Tibial artery (tissue), 4 donors: ENCODE results near the gene CD79B.
A peak's percentile ranks its signal among the peaks of the same experiment; 100 is the strongest.

Experiments used
- DNase-seq, 2 donors: peaks; one replicate each; pipeline ENCODE4 v3.0.0-alpha.2; 2019
- H3K27ac ChIP-seq, 2 donors: fragments of 200-600 bp; sonication (generic) in 1 of 2; 1 replicate in 1 of 2; 2 replicates in 1 of 2; pipeline ENCODE4 v1.5.1; 2018 to 2019; ENCODE audit warnings: mild to moderate bottlenecking in 1 of 2
- H3K27me3 ChIP-seq, 2 donors: fragments of 200-600 bp; sonication (generic) in 1 of 2; one replicate each; pipeline versions ENCODE4 v1.5.1 to v1.6.0; 2016 to 2019
- H3K36me3 ChIP-seq, 3 donors: fragments of 200-600 bp; sonication (generic) in 2 of 3; one replicate each; pipeline ENCODE4 v1.5.1; 2016 to 2019; ENCODE audit warnings: mild to moderate bottlenecking in 2 of 3
- H3K4me1 ChIP-seq, 4 donors: fragments of 200-600 bp; sonication (generic) in 2 of 4; 1 replicate in 3 of 4; 2 replicates in 1 of 4; pipeline ENCODE4 v1.5.1; 2016 to 2019
- H3K4me3 ChIP-seq, 2 donors: fragments of 200-600 bp; sonication (generic) in 1 of 2; 1 replicate in 1 of 2; 2 replicates in 1 of 2; pipeline ENCODE4 v1.5.1; 2018 to 2019; ENCODE audit warnings: mild to moderate bottlenecking in 2 of 2
- H3K9me3 ChIP-seq, 3 donors: fragments of 200-600 bp; sonication (generic) in 1 of 3; one replicate each; pipeline ENCODE4 v1.5.1; 2016 to 2019
- CTCF ChIP-seq, 2 experiments: fragments of 200-600 bp in 1 of 2; fragments of 450-650 bp in 1 of 2; IDR thresholded peaks; one replicate each; pipeline ENCODE4 v1.5.1; 2017 to 2019; ENCODE audit warnings: antibody characterized with exemption in 2 of 2, mild to moderate bottlenecking in 1 of 2, moderate library complexity in 1 of 2
- intact Hi-C: fragments of 100-400 bp; cut with DNase I; formaldehyde crosslinking; loops from one replicate; pipeline ENCODE4 v1.15.0; 2023; ENCODE audit warnings: low total_unique reads

CD79B gene

DNA sequence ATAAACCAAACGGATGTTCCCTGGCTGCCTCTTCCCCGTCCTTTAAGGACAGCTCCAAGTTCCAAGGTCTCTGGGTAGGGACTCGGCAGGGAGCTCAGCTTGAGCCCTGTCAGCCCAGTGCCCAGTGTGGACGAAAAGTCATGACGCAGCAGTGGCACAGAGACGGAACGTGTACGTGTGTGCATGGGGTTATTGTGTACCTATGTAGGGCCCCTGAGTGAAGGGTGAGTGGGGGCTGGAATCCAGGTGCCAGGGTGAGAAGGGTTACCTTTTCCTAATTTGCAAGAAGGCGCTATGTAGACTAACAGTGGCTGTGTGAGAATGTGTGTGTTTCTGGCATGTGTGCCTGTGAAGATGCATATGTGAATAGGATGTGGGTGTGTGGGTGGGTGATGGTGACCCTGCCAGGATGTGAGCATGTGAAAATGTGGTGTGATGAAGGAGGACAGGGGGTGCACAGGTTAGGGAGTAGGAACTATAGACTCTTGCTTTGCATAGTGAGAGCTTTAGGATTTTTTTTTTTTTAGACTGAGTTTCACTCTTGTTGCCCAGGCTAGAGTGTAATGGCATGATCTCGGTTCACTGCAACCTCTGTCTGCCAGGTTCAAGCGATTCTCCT is 34.6 kb upstream of the CD79B start:
- H3K27me3 ChIP-seq = peaks cover 0 to 2% of the 10 kb centered on the region in 2 donors
- no peak overlapping the region for H3K27ac ChIP-seq
- H3K36me3 ChIP-seq = no peaks in the 10 kb centered on the region
- no peaks in the 10 kb centered on the region for H3K9me3 ChIP-seq
- intact Hi-C loops = no loop called here
- peaks cover 0 to 4% (median under 1%) of the 10 kb centered on the region in 4 donors for H3K4me1 ChIP-seq
- TF ChIP-seq CTCF (IDR thresholded peaks at IDR 0.05) = no peak
- DNase-seq = no peak
- no peak overlapping the region for H3K4me3 ChIP-seq

- Histone ChIP-seq H3K36me3 (no peaks in the 10 kb centered on the region), H3K4me1 (peaks cover 0 to 10% (median 6%) of the 10 kb centered on the region in 4 donors), H3K27me3 (peaks cover 0 to 13% of the 10 kb centered on the region in 2 donors), H3K9me3 (no peaks in the 10 kb centered on the region), H3K27ac (no peak overlapping the region), H3K4me3 (no peak overlapping the region)
- no peak for DNase-seq
- intact Hi-C loops = no loop called here
- TF ChIP-seq CTCF (IDR thresholded peaks at IDR 0.05) = no peak
Observed at GRCh38 chr17:63963123-63963522, 31.0 kb upstream of the CD79B start.

DNA sequence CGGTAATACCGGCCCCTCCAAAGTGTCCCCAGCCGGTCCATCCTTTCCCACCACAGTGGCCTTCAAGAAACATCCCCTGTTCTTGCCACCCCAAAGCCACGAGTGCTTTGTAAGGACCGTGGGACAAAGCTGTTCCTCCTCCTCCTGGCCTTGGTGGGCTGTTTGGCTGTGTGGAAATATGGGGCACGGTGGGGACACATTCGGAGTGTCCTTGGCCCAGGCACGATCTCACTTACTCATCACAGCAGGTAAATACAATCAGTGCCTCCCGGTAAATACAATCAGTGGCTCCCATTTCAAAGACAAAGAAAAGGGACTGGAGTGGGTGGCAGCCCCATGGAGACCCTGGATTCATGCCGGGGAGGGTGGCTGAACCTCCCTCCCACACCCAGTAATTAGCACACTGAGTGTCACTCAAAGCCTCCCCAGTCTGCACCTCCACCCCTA is 30.2 kb upstream of the CD79B start:
- no peak overlapping the region for H3K27ac ChIP-seq
- H3K27me3 ChIP-seq = peaks cover 0 to 13% of the 10 kb centered on the region in 2 donors
- intact Hi-C loops = no loop called here
- H3K9me3 ChIP-seq = no peaks in the 10 kb centered on the region
- no peak for DNase-seq
- no peaks in the 10 kb centered on the region for H3K36me3 ChIP-seq
- H3K4me3 ChIP-seq = no peak overlapping the region
- peaks cover 0 to 10% (median 6%) of the 10 kb centered on the region in 4 donors for H3K4me1 ChIP-seq
- no peak for TF ChIP-seq CTCF (IDR thresholded peaks at IDR 0.05)

DNA sequence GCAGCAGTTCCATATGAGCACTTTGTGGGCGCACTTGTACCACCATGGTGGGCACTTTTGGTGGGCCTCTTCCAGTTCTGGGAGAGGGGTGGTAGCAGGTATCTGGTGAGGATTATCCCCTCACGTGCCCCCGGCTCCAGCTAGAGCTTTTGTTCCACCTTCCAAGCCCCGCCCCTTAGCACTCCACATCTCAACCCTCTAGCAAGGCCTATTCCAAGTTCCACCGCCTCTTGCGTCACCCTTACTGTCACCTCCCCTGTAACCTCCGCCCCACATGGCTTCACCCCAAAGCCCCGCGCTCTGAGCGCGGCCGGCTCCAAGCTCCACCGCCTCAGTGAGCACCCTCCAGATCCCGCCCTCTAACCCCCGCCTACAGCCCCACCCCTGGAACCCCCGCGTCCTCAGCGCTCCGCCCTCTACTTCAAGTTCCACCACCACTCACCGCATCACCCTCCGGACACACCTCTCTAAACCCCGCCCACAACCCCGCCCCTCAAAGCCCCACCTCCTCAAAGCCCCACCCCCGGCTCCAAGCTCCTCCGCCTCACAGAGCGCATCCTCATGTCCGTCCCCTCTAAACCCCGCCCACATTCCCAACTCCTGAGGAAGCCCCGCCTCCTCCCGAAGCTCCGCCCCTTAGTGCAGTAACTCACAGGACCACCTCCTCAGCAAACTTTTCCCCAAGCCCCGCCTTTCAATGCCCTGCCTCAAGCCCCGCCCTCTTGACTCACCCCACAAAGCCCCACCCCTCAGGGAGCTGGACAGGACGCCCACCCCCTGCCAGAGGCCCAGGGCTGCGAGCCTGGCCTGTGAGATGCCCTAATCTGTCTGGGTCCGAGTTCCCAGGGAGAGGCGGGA is 29.5 kb upstream of the CD79B start:
- Histone ChIP-seq H3K27ac (no peak overlapping the region), H3K36me3 (no peaks in the 10 kb centered on the region), H3K27me3 (peaks cover 0 to 13% of the 10 kb centered on the region in 2 donors), H3K4me3 (peak overlapping the region in 1 of 2 donors; percentile 28), H3K4me1 (peaks cover 0 to 10% (median 6%) of the 10 kb centered on the region in 4 donors), H3K9me3 (no peaks in the 10 kb centered on the region)
- TF ChIP-seq CTCF (IDR thresholded peaks at IDR 0.05) = no peak
- peak; percentile 61 to 73 for DNase-seq
- intact Hi-C loops = no loop called here

DNA sequence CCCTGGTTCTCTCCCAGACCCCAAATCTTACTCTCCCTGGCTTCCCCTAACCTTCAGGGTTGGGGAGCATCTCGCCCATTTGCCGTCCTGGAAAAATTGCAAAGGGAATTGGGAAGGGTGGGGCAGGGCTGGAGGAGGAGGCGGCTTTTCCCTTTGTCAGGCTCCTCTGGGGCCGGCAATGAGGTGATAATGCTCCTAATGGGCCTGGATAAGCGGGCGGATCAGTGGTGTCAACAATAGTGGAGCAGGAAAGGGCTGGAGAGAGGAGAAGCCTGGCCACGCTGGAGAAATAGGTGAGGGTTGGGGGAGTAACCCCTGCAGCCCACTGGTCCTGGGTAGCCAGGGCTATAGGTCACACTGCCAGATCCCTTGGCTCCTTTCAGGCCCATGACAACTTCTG is 28.3 kb upstream of the CD79B start:
- intact Hi-C loops = no loop called here
- H3K4me1 ChIP-seq = peaks cover 0 to 10% (median 6%) of the 10 kb centered on the region in 4 donors

More for the DNA sequence above, 28.3 kb upstream of the CD79B start:
- Histone ChIP-seq H3K36me3 (no peaks in the 10 kb centered on the region), H3K27ac (no peak overlapping the region), H3K9me3 (no peaks in the 10 kb centered on the region), H3K27me3 (peaks cover 0 to 13% of the 10 kb centered on the region in 2 donors), H3K4me3 (no peak overlapping the region)
- no peak for DNase-seq
- no peak for TF ChIP-seq CTCF (IDR thresholded peaks at IDR 0.05)
